Measurements from ENCODE around the gene CCDC188. TPM values are rescaled to one million over a fixed set of nuclear protein-coding genes. Genes with fewer than 3 reads are reported as not detected.
A peak's percentile ranks its signal among the peaks of the same experiment; 100 is the strongest.

Gene CCDC188
- total RNA-seq, 1 donor from 2014 or later = not detected

DNA sequence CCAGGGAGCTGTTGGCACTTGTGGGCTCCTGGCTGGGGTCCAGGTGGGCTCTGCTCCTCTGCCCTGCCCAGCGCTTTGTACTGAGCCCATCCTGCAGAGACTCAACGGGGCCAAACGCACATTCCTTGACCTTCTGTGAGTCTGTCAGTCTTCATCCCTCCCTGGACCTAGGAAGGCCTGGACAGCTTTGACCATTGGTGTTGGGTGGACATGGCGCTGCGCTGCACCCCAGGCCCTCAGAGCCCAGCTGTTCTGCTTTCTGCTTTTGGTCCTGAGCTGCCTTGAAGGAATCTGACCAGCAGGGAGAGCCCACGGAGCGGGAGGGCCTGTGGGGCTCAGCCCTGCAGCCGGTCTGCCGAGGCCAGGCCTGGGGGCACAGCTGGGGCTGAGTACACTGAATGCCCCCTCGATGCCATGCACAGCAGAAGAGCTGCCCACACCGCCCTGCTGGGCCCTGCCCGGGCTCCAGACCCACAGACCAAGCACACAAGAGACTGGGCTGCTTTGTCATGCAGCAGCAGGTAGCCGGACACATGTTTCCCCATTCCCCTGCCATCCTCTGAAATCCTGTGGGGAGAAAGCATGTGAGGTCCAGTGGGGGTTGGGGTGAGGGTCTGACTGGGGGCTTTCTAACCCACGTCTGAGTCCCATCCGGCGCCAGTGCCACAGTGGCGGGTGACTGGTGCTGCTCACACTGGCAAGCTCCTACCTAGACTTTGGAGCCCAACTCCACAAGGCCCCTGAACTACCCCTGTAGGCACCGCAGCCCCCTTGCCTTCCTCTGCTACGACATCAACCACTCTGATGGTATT lies 24.1 kb upstream of the CCDC188 start:
- Mint-ChIP-seq H3K9me3 (ENCODE audit: unreplicated experiment) (no peaks in the 10 kb centered on the region), H3K27ac (ENCODE audit: unreplicated experiment) (no peak overlapping the region), H3K36me3 (ENCODE audit: low read depth, unreplicated experiment) (no peaks in the 10 kb centered on the region), H3K4me1 (ENCODE audit: unreplicated experiment) (no peaks in the 10 kb centered on the region), H3K4me3 (ENCODE audit: unreplicated experiment) (no peak overlapping the region), H3K27me3 (ENCODE audit: unreplicated experiment) (peaks cover 3% of the 10 kb centered on the region)
- DNase-seq (ENCODE audit: low spot score) = peak; percentile 45
- TF ChIP-seq, protein P1, sequence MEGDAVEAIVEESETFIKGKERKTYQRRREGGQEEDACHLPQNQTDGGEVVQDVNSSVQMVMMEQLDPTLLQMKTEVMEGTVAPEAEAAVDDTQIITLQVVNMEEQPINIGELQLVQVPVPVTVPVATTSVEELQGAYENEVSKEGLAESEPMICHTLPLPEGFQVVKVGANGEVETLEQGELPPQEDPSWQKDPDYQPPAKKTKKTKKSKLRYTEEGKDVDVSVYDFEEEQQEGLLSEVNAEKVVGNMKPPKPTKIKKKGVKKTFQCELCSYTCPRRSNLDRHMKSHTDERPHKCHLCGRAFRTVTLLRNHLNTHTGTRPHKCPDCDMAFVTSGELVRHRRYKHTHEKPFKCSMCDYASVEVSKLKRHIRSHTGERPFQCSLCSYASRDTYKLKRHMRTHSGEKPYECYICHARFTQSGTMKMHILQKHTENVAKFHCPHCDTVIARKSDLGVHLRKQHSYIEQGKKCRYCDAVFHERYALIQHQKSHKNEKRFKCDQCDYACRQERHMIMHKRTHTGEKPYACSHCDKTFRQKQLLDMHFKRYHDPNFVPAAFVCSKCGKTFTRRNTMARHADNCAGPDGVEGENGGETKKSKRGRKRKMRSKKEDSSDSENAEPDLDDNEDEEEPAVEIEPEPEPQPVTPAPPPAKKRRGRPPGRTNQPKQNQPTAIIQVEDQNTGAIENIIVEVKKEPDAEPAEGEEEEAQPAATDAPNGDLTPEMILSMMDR (IDR thresholded peaks at IDR 0.05; ENCODE audit: unreplicated experiment) = no peak

DNA sequence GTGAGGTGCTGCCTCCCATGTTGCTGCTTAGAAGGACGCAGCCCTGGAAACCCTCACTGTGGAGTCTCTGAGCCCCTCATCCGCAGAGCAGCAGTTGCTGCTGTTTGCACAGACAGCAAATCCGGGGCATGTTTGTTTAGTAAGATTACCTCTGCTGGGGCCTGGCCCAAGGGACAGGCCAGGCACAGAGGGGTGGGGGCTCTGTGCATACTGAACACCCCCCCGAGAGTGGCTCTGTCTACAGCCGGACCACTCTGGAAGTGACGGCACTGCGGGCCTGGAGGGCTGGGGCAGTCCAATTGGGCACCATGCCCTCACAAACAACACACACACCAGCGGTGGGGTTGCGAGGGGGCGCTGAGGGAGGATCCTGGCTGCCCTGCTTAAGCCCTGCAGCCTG lies 22.9 kb upstream of the CCDC188 start:
- no peaks in the 10 kb centered on the region for H3K36me3 Mint-ChIP-seq (ENCODE audit: low read depth, unreplicated experiment)
- DNase-seq (ENCODE audit: low spot score) = no peak
- H3K4me1 Mint-ChIP-seq (ENCODE audit: unreplicated experiment) = no peaks in the 10 kb centered on the region
- H3K27me3 Mint-ChIP-seq (ENCODE audit: unreplicated experiment) = peaks cover 3% of the 10 kb centered on the region
- no peaks in the 10 kb centered on the region for H3K9me3 Mint-ChIP-seq (ENCODE audit: unreplicated experiment)
- H3K27ac Mint-ChIP-seq (ENCODE audit: unreplicated experiment) = no peak overlapping the region
- no peak overlapping the region for H3K4me3 Mint-ChIP-seq (ENCODE audit: unreplicated experiment)
- TF ChIP-seq, protein P1 (IDR thresholded peaks at IDR 0.05; ENCODE audit: unreplicated experiment) = no peak

DNA sequence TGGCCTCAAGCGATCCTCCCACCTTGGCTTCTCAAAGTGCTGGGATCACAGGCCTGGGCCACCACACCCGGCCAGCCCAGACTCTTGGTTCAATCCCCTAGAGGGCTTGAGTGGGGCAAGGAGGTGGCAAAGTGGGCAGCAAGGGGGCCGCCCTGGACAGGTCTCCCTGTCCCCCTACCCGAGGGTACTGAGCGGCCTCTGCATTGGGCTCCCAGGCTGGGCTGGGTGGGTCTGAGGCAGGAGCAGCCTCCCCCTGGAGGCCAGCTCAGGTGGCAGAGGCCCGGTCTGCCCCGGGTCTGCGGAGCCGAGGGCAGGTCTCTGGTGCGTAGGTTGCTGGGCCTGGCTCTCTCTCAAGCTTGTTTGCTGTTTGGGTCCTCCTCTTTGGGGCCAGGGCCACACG lies 22.4 kb upstream of the CCDC188 start:
- H3K27ac Mint-ChIP-seq (ENCODE audit: unreplicated experiment) = no peak overlapping the region
- no peak for DNase-seq (ENCODE audit: low spot score)
- no peaks in the 10 kb centered on the region for H3K9me3 Mint-ChIP-seq (ENCODE audit: unreplicated experiment)
- no peaks in the 10 kb centered on the region for H3K4me1 Mint-ChIP-seq (ENCODE audit: unreplicated experiment)
- H3K36me3 Mint-ChIP-seq (ENCODE audit: low read depth, unreplicated experiment) = no peaks in the 10 kb centered on the region
- TF ChIP-seq, protein P1 (IDR thresholded peaks at IDR 0.05; ENCODE audit: unreplicated experiment) = no peak
- no peak overlapping the region for H3K4me3 Mint-ChIP-seq (ENCODE audit: unreplicated experiment)
- peaks cover 3% of the 10 kb centered on the region for H3K27me3 Mint-ChIP-seq (ENCODE audit: unreplicated experiment)

DNA sequence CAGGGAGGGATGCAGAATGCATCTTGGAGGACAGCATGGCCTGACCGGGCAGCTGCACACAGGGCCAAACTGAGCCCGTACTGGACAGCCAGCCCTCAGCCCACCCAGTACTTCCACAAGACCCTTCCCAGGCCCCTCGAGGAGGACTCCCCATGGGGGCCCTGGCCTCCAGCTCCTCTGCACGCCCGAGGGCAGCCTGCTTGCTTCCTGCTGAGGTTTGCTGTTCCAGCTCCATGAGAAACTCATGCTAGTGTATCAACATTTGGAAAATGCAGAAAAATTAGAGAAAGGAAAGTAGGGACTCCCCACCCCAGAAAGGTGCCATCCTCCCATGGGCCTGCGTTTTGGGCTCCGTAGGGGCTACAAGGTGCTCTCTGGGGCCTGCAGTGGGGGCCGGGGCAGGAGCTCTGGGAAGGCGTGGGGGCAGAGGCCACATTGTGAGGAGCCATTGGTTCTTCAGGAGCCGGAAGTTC lies 21.3 kb upstream of the CCDC188 start:
- TF ChIP-seq, protein P1 (IDR thresholded peaks at IDR 0.05; ENCODE audit: unreplicated experiment) = no peak
- Mint-ChIP-seq H3K27ac (ENCODE audit: unreplicated experiment) (no peak overlapping the region), H3K4me1 (ENCODE audit: unreplicated experiment) (no peaks in the 10 kb centered on the region), H3K27me3 (ENCODE audit: unreplicated experiment) (peaks cover 3% of the 10 kb centered on the region), H3K4me3 (ENCODE audit: unreplicated experiment) (no peak overlapping the region), H3K36me3 (ENCODE audit: low read depth, unreplicated experiment) (no peaks in the 10 kb centered on the region), H3K9me3 (ENCODE audit: unreplicated experiment) (no peaks in the 10 kb centered on the region)
- DNase-seq (ENCODE audit: low spot score) = no peak

Data from endothelial cell (in vitro differentiated cells).